SW480 (cell line): ENCODE measurements around the gene CCNA2.
A peak's percentile ranks its signal among the peaks of the same experiment; 100 is the strongest.

Source experiments
- DNase-seq: peaks from one replicate; pipeline ENCODE4 v3.0.0-alpha.2; 2016; ENCODE audit warnings: low spot score

Gene CCNA2

DNA sequence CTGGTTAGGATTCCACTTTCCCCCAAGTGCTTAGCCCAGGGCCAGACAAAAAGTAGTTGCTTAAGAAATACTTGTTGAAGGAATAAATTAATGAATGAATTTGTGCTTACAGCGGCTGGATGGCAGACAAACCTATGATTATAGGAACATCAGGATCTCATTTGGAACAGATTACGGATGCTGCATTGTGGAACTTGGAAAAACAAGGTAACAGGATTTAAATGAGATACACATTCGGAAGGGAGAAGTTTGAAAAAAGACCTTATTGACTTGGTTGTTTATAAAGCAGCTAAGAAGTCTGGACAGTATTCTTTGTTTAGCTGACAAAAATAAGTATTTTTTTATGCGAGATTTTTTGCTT, 22.0 kb downstream of the CCNA2 start:
- no peak for DNase-seq

DNA sequence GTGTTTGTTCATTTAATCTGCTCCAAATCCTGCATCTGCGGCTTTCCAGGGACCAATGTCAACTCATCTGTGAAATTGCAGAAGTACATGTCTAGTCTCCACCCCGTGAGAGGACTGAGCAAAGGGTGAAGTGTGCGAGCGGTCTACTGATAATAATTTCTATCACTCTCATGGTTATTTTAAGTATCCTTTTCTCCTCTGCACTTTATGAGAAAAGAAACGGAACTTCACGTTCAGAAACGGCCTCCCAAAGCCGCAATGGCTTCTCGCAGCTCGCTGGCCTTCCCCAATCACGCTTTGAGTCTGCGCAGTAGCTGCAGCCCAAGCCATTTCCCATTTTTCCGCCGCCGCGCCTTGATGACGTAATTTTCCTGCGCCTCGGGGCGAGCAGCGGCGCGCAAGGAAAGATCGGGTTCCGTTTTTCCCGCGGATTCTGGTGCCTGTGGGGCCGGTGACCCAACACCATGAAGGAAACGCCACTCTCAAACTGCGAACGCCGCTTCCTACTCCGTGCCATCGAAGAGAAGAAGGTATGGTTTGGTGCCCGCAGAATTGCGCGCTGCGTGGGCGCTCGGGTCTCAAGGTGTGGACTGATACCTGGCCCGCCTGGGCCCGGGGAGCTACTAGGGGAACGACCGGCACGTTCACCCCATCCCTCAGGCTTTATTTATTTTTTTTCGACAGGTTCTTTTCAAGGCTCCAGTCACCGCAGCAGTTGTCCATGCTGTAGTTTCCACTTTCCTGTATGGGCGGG, 22.5 kb downstream of the CCNA2 start, which contains the start of gene EXOSC9:
Gene EXOSC9, plus strand, starts transcription at position 363 of the 754 bp plus-strand sequence. Its CDS starts 102 bp downstream, at position 465.
- DNase-seq: peak; percentile 81

DNA sequence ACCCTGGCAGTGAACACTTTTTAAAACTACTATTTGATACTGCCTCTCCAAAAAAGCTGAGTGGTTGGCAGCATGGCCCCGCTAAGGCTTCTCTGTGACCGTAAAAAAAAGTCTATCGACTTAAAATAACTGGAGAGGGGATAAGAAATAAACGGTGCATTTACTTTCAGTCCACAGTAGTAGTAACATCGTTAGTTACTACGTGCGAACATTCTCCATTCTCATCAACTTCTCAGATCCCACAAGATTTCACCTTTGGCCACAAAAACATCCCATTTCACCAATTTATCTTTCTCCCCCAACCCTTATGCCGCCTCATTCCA, 23.1 kb downstream of the CCNA2 start:
- DNase-seq: no peak

DNA sequence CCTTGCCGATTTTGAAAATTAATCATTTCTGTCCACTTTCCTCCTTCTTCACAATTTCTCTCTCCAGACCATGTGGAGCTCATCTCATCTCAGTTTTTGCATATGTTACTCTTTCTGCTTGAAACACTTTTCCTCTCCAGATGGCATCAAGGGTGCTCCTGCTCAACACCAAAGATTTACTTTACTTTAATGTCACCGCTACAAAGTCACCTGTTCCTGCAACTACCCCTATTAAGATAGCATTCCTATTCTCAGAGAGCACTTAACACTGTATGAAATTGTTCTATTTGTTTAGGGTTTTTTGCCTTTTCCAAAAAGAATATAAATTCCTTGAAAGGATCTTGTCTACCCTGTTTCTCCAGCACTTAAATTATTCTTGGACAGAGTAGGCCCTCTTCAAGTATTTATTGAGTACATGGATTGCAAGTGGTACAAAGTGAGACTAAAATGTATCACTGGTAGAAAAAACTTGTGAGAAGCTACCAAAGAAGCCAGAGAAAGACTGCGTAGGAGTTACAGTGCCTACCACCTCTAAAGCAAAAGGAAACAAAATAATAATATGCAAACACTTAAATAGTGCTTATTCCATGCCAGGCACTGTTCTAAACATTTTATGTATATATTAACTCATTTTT, 23.7 kb downstream of the CCNA2 start:
- no peak for DNase-seq

DNA sequence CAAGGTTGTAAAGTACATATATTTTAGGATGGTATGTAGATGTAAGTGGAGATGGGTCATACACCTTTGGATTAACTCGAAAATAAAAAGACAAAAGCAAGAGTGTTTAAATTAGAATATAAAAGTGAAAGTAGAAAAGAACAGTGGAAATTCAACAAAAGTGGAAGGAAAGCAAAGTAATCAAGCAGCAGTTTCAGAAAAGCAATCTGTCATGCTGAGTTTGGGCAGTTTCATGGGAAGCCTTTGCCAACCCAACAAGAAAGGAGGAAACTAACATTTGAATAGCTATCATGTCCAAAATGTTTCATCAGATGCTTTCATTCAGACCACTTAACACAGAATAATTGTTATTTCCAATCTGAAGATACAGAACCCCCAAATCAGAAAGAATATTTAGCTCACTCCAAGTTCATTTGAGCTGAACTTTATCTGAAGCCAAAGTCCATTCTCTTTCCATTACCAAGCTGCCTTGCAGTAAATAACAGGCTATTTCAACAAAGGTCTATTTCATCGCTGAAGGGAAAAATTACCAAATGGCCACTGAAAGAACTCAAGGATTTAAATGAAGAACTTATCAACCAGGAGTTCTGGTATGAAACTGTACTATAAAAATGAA, 24.4 kb downstream of the CCNA2 start:
- DNase-seq: no peak

DNA sequence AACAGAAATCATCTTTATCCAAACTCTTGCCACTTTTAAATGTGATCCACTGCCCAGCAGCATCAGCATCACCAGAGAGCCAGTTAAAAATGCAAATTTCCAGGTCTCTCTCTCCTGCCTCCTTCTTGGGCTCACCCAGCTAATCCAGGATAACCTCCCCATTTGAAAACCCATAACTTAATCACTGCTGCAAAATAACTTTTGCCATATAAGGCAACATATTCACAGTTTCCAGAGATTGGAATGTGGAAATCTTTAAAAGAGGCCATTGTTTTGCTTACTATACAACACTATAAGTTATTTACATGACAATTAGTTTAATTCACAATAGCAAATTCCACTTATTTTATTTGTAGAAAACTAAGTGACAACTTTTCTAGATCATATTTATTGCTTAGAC, 27.4 kb downstream of the CCNA2 start:
- no peak for DNase-seq

DNA sequence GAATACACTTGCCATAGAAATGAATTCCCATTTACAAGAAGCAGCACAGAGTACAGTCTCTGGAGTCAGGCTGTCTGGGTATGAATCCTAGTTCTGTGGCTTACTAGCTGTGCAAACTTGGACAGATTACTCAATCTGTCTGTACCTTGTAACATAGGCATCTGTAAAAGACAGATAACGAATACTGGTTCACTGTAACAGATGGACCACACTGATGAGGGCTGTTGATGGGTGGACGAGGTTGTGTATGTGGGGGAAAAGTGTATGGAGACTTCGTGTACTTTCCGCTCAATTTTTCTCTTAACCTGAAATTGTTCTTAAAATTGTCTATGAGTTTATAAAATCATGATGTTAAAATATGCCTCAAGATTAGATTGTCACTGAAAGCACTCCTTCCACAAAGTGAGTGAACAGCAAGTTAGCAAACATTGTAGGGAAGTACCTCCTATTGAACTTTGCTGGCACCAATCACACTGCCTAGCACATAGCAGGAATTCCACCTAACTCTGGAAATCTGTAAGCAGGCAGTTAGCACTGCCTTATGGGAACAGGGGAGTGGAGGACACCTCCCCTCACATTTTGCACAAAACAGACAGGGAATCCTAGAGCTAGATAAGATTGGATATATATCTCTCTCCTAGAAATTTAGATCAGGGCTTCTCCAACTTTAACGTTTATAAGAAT, 29.0 kb downstream of the CCNA2 start:
- DNase-seq: no peak

DNA sequence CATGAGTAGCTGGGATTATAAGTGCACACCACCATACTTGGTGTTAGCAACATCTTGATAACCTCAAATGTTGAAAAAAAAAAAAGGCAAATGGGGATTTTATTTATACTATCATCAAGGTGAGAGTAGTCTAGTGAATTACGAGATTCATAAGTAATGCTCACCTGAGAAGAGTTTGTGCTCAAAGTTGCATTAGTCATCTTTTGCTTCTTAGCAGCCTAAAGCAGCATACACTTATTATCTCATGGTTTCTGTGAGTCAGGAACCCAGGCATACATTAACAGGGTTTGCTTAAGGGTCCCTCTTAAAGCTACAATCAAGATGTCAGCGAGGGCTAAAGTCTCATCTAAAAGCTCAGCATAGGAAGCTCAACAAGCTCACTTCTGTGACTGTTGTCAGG, 30.7 kb downstream of the CCNA2 start:
- no peak for DNase-seq

DNA sequence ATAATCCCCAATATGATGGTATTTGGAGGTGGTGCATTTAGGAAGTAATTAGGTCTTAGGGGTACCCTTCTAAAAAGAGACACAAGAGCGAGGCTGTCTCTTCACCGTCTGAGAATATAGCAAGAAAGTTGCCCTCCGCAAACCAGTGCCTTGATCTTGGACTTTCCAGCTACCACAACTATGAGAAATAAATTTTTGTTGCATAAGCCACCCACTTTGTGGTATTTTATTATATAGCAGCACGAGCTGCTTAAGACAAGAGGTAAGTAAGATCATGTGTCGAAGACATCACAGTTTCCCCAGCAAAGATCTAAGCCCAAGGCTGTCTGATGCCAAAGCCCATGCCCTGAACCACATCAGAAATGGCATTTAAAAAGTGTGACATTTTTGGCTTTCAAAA, 32.2 kb downstream of the CCNA2 start:
- peak; percentile 1 for DNase-seq

DNA sequence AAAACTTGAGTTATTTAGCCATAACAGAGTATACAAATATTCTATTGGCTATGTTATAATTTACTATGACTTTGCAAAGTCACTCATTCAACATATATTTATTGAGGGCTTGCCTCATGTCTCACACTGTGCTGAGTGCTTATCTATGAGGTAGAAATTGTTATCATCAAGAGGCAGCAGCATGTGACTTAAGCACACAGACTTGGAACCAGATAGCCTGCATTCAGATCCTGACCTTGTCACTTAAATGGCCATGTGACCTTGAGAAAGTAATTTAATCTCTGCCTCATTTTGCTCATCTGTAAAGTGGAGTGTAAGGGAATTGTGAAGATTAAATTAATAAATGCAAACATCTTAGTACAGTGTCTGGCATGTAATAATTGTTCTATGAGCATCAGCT, 32.7 kb downstream of the CCNA2 start:
- no peak for DNase-seq

DNA sequence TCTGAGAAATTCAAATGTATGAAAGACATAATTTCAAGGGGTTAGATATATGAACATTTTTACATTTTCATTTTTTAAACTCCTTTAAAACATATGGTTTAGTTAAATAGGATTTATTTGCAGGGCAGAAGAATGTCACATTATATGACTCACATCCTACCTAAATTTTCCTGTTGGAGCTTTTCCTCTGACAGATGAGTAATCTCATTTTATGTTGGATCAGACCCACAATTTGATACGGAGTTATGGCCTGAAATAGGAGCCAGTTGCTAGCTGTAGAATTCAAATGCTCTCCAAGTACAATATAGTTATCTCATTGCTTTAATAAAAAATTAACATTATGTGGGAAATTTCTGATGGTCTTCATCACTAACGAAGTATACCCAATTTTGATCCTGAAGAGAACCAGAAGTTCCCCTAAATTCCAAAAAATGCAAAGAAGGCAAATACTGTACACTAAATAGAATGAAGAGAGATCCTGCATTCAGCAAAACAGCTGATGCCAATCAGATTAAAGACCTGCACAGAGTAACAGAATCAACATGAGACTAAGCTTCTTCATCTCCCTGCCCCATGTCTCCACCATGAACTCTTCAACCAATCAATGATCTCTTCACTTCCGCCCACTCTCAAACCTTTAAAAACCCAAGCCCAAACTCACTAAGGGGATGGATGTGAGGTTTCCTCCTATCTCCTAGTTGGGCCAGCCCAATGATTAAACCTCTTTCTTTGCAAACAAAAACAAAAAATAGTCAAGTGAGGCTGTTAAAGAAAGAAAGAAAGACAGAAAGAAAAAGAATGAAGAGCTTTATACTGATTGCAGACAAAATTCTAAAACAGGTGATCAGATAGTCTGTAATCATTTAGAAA, 33.5 kb downstream of the CCNA2 start:
- DNase-seq: no peak

DNA sequence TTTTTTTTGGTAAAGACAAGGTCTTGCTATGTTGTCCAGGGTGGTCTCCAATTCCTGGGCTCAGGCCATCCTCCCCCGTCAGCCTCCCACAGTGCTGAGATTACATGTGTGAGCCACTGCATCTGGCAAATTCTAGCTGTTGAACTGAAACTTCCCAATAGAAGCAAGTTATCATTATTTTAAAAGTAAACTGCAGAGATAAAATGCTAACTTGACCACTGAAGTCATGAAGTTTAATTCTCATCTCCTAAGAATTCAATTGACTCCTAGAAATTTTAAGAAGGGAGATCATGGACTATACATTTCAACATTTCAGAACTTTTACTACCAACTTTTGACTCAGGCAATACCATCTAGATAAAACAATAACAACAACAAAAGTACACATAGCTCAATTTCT, 34.2 kb downstream of the CCNA2 start:
- DNase-seq: no peak

DNA sequence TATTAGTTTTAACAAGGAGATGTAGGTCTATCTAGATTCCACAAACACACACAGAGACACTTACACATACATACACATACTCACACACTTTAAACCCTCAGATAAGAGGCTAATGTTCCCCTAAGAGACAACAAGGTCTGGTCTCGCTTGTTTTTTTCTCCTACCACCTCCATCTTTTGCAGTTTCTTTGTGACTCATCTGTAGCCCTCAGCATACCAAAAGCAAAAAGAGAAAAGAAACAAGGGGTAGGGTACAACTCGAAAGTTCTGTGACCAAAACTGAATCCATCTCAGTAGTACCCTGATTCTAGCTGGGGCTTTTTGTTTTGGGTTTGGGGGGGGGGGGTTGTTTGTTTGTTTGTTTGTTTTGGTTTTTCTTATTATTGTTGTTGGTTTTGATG, 34.8 kb downstream of the CCNA2 start:
- no peak for DNase-seq

DNA sequence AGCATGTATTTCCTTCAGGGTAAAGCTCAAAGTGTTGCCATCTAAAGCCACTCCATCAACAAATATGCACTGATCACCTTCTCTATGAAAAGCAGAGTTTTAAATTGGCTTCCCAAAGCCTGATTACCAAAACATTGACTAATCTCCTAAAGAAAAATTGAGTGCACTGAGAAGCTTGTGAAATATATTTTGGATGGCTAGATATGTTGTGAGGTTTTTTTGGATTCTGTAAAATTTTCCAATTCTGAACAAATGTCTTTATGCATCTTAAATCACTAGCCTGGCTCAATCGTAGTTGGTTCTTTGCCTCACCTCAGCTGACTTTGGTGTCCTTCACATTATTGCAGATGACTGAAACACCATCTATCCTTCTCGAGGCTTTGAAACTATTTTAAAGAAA, 37.5 kb downstream of the CCNA2 start:
- no peak for DNase-seq

DNA sequence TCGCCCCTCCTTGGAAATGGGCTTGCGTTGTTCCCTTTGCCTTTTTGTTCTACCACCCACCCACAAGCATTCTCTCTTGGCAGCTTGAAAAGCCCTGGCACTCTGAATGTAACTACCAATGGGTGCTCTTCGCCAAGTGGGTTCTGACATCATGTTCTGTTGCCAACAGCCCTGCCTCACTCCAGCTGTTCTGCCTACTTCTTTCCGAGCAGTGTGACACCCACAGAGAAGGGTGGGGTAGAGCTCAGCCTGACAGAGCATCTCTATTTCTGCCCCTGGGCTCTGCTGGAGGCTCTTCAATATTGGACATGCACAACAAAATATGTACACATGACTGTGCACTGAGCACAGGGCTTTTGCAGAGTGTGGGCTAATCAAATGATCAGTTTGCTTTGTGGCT, 38.2 kb downstream of the CCNA2 start:
- no peak for DNase-seq

DNA sequence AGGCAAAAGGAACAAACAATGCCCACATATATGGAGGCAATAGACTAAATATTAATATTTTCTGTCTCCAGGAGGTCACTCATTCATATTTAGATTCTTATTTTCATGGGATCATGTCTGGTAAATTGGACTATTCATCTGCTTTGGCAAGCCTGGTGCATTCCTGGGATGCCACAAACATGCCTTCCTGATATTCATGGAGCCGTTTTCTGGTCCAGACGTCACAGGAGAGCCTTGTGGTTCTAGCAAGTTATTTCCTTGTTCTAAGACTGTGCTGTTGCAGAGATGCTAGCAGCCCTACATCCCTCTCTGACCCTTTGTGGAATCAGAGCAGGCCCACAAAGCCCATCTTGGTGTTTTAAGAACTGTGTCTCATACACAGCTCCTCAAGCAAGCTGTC, 38.7 kb downstream of the CCNA2 start:
- peak; percentile 31 for DNase-seq

DNA sequence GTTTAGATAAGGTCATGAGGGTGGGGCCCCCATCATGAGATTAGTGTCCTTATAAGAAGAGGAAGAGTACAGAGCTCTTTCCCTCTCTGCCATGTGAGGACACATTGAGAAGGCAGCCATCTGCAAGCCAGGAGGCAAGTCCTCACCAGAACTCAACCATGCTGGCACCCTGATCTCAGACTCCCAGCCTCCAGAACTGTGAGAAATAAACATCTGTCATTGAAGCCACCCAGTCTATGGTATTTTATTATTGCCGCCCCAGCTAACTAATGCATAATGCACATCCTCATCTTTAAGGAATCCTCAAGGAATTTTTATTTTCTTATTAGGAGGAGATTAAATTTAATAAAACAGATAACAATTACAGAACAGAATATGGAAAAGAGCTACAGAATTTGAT, 39.3 kb downstream of the CCNA2 start:
- DNase-seq: no peak

DNA sequence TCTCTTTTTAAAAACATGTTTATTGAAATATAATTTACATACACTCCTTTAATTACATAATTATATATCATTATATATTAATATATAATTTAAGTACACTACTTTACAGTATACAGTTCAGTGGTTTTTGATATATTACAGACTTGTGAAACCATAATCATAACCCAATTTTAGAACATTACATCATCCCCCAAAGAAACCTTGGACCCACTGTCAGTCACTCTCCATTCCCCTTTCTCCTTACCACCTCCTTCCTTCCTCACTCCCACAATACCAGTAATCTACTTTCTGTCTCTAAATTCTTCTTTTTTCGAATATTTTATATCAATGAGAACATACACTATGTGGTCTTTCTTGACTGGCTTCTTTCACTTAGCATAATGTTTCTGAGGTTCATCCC, 40.5 kb downstream of the CCNA2 start:
- DNase-seq: no peak

DNA sequence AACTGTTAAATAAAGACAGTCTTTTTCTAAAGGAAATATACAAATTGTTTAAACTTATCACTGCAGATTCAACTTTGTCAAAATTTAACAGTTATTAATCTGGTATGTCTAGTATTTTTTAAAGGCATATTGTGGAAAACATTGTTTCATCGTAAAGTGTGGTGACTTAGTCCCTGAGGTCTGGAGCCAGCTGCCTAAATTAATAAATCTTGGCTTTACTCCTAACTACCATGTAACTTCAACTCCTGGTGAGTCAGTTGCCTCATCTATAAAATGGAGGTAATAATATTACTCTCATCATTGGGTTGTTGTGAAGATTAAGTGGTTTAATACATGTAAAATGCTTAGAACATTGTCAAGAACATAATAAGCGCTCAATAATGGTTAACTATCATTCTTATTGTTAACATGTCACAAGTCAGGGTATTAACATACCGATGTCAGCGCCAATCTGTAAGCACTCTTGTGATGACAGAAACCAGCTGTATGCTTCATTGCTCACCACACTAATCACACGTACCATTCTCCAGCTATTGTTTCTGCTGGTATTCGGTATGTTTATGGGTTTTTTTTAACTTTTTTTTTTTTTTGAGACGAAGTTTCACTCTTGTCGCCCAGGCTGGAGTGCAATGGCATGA, 44.6 kb downstream of the CCNA2 start:
- DNase-seq: no peak

DNA sequence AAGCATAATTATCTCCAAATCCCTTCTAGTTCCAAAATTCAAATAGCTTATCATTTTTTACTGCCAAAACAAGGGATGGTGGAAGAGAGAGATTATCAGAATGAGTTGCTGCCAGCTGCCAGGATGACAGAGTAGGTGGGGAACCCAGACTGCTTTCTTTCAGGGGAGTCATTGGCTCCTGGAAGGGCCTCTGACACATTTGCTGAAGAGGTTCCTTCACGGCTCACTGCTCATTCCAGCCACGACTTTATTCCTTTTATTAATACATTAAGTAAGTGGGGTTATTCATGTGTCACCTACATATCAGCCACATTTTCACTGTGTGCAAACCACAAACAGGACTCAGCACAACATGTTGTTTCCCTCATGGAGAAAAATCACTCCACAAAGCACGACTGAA, 46.1 kb downstream of the CCNA2 start:
- no peak for DNase-seq

DNA sequence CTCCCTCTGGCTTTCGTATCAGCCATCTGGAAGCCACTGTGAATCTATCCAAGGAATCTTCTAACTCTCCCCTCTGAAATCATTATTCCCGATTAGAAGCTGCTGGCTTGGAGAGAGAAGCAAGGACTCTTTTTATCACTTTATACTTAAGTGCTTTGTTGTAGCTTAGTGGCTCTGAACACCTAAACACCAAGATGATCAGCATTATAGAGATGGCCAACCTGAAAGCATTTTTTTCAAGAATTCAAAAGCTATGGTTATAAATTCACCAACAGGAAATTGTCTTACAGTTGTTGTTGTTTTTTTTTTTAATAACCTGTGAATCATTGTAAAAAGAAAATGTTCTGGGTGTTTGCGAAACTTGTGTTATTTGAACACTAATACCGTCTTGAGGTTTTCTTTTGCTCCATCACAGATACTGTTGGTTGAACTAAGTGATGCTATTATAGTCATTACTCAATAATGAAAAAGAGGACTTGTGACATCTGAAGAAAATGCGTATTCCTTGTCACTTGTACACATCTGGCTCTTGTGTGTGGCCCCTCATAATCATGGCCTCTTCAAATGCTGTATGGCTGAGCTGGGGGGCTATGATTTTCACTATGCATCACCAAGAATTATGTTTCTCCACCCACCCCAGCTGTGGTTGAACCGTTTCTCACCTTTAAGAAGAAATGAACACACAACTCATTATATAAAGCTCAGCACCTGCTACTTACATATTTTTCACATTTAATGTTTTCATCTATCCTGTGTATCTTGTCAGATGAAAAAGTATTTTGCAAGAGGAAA, 46.9 kb downstream of the CCNA2 start:
- DNase-seq: no peak
